HG02885 (cell line): ENCODE data around the gene ADM2.
A peak's percentile ranks its signal among the peaks of the same experiment; 100 is the strongest.

Source experiments
- ATAC-seq: cut with Tn5 transposase; IDR thresholded peaks from one replicate; pipeline ENCODE4 v1.9.1; 2021; ENCODE audit warnings: mild to moderate bottlenecking; ENCODE audit not compliant: unreplicated experiment, poor library complexity

ADM2 gene

DNA sequence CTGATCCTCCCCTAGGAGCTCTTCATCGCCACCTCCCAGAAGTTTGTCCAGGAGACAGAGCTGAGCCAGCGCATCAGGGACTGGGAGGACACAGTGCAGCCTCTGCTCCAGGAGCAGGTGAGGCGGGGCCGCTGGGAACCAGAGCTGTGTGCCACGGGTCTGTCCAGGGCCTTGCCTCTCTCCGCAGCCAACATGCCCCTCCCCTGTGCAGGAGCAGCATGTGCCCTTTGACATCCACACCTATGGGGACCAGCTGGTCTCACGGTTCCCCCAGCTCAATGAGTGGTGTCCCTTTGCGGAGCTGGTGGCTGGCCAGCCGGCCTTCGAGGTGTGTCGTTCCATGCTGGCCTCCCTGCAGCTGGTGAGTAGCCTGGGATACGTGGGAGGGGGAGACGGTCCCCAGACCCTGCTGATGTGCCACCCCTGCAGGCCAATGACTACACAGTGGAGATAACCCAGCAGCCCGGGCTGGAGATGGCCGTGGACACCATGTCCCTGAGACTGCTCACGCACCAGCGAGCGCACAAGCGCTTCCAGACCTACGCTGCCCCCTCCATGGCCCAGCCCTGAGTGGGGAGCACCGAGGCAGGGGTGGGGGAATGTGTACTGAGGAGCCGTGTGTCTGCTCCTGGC is 41.6 kb downstream of the ADM2 start:
- no peak for ATAC-seq

DNA sequence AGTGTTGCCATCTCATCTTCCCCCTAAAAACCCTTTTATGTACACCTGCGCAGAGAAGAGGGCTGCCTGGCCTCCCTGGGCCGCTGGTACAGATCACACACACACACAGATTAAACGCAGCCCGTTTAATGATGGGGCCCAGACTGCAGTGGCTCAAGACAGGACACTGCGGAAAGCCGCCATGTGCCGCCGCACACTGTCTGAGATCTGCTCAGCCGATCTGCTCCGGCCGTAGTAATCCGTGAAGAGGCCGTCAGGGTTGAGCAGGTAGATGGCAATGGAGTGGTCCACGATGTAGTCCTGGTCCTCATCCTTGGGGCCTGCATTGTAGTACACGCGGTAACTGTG is 42.1 kb downstream of the ADM2 start:
- ATAC-seq: no peak

DNA sequence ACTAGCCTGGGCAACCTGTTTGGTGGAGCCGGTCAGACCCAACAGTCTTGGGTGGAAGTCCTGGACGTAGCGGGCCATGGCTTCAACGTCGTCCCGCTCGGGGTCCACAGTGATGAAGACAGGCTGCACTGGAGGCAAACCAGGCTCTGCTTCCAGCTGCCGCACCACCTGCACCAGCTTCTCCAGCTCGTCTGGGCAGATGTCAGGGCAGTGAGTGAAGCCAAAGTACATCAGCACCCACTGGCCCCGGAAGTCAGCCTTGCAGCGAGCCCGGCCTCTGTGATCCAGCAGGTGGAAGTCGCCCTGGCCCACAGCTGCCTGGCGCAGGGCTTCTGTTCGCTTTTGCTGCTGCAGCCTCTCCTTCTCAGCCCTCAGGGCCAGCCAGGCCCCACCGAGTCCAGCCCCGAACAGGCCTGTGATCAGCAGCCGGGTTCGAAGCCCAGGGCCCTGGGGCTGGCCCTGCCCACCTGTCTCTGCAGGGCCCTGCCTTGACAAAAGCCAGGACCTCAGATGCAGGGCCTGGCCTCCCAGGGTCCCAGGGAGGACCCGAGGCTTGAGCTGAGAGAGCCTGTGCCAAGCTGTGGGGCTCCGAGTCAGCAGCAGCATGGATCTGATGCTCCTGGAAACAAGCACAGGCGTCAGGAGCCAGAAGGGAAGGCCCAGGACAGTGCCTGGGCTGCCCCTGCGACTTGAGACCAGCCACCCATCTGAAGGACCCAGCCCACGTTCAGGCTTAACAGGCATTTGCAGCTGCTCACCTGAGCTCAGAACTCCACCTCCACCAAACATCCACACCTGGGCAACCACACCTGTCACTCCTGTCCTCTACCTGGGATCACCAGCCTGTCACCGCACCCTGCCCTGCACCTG is 42.7 kb downstream of the ADM2 start:
- no peak for ATAC-seq

DNA sequence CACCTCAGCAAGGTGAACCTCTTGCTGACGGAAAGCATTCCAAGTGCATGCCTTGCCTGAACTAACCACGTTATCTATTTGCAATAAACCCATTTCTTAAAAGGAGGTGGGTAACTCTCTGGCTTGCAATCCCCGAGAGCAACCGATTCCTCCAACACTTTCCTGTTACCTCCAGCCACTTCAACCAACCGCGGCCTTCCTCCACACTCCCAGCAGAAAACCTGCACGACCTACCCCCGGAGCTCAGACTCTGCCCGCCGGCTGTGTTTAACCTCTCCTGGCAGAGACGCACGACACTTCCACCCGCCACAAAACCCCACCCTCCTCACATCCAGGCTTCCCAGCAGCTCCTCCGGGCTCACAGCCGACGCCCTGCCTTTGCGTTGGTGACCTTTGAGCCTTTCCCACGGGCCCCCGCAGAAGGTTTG is 43.3 kb downstream of the ADM2 start:
- ATAC-seq: no peak

DNA sequence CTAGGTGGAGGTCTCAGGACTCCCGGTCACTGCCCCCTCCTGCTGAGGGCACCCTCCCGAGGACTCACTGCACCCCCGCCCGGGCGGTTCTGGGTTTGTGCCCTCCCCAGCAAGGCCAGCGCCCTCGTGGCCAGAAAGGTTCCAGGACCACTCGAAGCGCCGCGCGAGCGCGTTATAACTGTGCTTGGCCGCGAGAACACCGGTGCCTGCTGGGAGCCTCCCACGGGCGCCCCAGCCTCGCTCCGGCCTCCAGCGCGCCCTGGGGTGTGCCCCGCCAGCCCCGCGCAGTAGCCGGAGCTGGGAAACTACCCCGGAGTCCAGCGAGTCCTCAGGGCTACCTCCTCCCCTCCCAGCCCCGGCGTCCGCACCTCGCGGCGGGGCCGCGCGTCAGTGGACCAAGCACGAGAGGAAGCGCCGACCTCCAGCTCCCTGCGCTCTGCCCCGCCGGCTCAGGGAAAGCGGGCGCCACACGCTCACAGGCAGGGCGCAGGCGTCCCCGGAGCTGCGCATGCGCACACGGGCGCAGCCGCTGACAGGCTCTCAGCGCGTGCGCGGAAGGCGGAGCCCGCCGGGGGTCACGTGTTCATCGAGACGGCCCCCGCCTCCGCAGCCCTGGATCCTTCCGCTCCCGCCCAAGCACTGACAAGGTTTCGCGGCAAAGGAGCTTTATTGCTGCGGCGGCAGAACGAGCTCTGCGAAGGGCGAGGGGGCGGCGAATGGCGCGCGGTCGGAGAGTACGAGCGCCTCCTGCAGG is 43.9 kb downstream of the ADM2 start, which contains the start of gene SCO2:
SCO2 (minus strand) TSS at position 495 of the 754 bp plus-strand sequence. CDS start 1,187 bp downstream, outside the sequence.
- peak; percentile 53 for ATAC-seq

DNA sequence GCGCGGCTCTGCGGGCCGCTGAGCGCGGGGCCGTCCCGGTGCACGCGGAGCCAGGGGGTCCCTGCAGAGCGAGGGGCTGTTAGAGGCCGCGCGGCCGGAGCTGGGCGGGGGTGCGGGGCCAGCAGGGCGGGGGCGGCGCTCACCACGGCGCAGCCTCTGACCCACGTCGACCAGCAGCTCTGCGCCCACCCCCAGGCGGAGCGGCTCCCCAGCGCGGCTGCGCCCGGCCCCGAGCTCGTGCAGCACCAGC is 44.4 kb downstream of the ADM2 start:
- ATAC-seq: no peak

DNA sequence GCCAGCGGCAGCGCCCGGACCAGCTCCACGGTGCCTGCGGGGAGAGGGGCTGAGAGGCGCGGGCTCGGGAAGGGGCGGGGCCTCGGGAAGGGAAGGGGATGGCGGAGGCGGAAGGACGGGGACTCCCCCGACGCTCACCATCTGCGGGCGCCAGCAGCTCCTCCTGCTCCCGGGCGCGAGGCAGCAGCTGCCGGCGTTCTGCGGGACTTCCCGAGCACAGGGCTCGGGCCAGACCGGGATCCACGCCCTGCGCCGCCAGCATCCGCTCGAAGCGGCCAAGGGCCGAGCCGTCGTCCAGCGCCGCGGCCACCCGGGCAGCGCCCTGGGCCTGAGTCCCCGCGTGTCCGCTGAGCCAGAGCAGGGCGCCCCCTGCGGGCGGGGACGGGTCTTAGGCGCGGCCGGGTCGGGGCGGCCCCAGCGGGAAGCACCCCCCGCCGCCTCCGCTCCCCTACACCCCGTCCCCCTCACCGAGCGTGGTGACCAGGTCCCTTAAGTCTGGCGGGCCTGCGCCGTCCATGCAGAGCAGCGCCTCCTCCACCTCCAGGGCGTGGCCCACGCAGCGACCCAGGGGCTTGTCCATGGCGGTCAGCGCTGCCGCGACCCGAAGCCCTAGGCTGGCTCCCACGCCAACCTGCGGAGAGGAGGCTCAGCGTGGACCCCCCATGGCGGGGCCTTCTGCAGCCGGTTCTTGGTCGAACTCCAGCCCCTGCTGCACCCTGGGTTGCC is 44.9 kb downstream of the ADM2 start:
- ATAC-seq: peak; percentile 33

DNA sequence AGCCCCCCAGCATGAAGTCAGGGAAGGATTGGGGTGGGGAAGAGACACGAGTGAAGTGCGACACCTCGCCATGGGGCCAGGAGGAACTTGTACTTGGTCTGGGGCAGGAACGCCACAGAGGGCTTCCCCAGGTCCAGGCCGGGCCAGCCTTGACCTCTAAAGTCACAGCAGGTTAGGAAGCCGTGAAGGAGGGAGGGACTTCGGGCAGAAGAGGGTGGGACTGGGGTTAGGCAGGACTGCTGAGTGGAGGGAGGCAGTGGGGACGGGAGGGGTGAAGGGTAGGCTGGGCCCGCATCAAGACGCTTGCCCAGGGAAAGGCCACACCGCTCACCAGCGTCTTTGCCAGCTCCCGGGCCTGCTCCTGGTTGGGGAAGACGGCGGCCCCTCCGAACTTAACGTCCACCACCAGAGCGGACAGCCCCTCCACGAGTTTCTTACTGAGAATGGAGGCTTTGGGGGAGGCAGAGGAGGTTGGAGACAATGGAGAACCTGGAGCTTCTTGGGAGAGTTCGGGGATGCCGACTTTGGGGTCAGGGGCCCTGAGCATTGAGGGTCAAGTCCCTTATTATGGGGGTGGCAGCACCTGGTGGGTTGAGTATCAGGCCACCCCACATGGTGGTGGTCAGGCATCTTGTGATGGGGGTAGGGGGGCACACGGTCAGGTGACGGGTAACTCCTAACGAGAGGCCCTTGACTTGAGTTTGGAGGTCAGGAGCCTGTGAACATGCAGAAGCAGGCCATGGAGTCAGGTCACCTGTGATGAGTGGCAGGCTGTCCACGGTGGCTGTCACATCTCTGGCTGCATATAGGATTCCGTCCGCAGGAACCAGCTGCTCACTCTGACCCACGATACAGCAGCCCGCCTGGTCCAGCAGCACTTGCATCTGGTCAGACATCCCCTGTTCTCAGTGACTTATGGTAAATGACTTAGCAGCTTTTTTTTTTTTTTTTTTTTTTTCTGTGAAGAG is 45.8 kb downstream of the ADM2 start:
- ATAC-seq: no peak

DNA sequence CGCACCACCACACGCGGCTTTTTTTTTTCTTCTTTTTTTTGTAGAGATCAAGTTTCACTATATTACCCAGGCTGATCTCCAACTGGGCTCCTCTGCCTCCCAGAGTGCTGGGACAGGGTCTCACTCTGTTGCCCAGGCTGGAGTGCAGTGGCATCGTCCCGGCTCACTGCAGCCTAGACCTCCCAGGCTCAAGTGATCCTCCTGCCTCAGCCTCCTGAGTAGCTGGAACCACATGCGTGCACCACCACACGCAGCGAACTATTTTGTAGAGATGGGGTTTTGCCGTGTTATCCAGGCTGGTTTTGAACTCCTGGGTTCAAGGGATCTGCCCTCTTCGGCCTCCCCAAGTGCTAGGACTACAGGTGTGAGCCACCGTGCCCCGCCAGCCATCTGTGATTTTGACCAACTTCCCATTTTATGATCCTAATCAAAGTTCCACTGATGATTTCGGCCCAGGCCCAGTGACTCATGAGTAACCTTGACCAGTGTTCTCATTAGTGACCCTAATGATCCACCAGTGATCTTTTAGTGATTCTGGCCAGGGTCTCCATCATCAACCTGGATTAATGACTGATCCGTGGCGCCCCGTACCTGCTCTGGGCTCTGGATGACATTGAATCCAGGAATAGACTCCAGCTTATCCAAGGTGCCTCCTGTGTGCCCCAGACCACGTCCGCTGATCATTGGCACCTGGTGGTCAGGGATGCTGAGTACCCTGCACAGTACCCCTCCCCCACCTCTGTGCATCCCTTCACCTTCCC is 46.8 kb downstream of the ADM2 start:
- ATAC-seq: no peak

DNA sequence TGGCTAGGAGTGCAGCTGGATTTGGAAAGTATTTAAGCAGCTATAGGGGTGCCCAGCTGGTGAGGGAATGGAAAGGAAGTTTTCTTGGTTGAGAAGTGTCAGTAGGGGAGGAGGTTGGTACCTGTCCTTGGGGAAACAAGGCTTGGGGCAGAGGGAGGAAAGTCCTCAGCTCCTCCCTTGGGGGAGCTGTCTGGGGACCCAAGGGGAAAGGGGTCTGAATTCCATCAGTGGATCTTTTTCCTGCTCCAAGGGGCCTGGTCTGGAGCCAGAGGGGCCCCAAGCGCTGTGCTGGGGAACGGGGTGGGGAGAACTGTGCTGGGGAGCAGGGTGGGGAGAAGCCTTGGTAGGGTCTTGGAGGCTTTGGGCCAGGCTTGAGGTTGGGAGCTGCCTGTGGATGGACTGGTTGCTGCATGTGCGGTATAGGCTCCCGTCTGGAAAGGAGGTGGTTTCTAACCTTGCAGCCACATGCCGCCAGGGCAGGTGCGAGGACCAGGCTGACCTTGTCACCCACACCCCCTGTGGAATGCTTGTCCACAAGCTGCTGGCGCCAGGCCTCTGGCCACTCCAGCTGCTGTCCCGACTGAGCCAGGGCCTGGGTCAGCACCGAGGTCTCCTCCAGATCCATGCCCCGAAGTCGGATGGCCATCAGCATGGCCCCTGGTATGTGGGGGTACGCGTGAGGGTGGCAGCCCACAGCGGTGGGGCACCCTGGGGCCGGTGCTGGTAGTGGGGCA is 47.5 kb downstream of the ADM2 start:
- no peak for ATAC-seq

DNA sequence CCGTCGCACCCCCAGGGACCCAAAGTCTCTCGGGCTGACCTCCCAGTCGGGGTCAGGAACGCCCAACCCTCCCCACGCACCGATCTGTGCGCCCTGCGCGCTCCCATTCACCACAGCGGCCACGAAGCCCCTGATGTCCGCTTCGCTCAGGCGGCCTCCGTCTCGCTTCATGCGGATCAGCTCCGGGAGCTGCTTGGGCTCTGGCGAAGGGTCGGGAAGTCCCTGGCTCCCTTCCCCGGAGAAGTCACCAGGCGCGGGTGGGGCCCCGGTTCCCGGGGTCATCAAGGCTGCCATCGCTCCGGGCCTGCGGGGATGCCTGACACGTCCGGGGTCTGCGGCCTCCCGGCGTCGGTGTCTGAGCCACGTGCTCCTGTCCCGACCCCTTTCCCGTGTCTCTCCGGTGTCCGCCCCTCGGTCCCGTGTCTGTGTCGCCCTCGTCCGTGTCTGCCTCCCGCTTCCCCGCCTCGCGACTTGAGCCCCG is 48.1 kb downstream of the ADM2 start:
- no peak for ATAC-seq

DNA sequence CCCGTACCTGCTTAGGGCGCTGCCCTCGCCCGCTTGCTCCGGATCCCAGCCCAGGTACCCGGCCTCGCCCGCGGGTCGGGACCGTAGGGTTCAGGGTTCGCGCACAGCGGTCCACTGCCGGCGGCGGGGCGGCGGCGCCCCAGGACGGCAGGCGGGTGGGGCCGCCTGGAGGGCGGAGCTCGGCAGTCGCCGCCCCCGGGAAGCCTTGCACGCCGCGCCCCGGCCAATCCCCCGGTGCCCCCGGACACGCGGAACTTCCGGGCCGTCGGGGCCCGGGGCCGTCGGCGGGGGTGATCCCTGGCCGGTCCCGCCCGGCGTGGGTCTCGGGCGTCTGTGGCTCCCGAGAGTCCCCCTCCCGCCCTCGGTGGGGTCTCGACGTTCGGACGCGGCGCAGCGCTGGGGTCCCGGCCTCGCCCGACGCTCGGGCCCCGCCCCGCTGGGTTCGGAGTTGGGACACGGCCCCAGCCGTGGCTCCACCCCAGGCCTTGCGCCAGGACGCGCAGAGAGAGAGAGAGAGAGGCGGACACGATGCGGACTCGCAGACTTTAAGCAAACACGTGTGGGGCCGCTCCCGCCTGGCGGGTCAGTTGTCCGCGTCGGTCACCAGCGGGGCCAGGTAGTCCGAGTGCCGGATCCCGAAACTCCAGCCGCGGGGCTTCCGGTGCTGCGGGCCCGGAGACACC is 48.7 kb downstream of the ADM2 start, which contains the start of gene TYMP:
TYMP (minus strand) TSS at position 116 of the 683 bp plus-strand sequence. CDS start 303 bp downstream, outside the sequence.
- peak; percentile 19 for ATAC-seq

DNA sequence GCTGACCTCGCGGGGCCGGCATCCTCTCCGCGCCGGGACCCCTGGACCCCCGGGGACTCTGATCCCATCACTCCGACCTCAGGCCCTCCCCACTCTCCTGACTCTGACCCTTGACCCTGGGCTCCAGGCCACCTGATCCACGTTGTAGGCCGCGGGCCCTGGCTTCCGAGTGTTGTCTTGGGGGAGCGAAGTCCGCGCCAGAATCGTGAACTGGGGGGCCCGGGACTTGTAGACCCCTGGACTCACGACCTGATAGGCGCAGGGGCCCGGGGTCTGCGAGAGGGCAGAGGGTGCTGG is 49.2 kb downstream of the ADM2 start:
- ATAC-seq: peak; percentile 0

DNA sequence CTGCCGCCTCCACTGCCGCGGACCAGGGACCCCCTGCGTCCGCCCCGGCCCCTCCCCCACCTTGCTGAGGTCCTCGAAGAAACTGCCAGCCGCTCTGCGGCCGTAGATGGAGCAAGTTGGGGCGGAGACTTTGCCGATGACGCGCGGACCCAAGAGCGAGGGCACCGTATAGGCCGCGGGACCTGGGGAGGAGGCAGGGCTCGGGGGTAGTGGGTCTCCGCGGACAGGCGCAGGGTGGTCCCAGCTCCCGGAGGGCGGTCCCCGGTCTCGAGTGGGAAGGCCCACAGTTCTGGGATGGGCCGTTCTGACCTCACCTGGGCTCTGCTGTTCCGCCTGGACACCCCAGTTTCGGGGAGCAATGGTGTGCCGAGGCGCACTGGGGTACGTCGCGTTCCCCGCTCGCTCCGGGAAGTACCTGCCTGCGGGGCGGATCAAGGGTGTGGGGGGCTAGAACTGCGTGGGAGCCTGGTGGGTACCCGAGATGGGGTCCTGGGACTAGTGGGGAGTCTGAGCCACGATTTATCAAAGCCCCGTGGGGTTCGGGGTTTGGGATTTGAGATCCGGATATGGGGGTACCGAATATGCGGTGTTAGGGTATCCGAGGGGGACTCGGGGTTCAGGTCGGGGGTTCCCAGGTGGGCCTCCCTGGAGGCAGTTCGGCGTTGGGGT is 49.7 kb downstream of the ADM2 start:
- no peak for ATAC-seq

DNA sequence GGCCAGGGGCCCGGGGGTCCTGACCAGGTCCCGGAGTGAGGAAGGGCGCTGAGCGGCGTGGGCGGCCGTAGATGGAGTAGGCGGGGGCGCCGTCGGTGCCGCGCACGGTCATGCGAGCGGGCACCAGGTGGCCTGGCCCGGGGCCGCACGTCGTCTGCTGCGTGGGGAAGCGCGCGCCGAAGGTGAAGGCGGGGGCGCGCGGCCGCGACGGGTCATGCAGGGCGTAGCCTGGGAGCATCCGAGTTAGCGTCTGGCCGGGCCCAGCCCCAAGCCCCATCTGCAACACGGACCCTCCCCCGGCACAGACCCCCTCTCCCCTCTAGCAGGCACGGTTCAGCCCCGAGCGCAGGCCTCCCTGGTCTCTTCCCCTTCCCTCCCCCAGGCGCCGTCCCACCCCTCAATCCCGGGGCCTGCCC is 50.2 kb downstream of the ADM2 start:
- ATAC-seq: no peak

DNA sequence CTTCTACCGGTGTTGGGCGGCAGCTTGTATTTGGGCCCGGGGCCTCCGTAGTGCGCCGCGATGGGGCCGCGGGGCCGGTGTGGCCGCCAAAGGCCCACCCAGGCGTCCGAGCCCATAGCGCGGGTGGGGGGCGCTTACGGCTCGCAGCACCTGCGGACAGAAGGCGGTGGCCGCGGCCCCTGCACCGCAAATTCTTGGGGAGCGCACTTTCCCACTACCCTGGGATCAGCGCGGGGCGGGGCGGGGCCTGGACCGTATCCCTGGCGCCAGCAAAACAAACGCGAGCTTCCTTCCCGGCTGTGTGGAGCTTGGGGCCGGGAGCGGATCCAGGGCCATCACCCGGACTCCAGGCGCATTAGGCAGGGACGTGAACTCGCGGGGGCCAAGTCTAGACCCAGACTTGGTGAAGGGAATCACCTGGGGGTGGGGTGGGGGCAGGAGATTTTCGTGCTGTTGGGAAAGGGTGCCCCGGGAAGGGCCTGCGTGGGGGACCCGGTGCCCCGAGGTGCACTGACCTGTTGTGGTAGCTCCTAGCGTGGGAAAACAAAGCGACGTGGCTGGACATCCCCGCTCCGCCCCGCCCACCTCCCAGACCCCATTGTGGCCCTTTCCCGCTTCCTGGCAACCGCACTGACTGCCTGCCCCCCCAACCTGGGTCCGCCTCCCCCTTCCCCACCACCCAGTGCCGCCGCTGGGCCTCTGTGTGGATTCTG is 50.8 kb downstream of the ADM2 start:
- ATAC-seq: no peak
